D341Med (cell line): ENCODE results near the gene ARMC2.

Source experiments
- DNase-seq: peaks from one replicate; pipeline ENCODE4 v3.0.0; 2012; ENCODE audit warnings: low spot score

Gene ARMC2

DNA sequence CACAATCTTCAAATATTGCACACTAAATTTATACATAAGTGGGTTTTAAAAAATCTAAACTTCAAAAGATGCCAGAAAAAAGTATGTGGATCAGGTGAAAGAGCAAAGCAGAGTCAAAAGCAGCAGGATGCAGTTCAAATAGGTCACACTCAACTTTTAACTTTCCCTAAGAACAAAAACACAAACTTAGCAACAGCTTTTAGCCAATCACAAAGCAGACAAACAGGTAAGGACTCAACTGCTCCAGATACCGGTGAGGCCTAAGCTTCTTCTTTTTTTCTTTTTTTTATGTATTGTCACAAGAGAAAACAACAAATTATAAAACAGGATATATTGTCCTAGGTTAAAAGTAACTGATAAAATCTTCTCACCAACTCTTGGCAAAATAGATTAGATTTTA lies 171.7 kb downstream of the ARMC2 start:
- DNase-seq = no peak

DNA sequence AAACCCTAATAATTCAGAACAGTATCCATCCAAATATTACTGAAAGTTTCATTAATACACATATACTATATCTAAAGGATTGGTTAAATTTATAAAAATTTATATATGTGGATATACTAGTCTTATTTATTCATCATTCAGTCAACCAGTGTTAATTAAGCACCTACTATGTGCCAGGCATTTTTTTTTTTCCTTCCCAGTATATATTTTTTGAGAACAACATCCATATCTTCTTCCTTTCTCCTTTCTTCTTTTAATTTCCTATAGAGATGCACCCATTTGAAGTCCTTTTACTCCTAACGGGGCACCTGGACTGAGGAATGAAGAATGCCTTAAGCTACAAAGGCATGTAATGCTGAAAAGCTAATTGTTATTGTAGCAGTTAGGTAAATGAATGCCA lies 173.6 kb downstream of the ARMC2 start:
- DNase-seq = no peak

DNA sequence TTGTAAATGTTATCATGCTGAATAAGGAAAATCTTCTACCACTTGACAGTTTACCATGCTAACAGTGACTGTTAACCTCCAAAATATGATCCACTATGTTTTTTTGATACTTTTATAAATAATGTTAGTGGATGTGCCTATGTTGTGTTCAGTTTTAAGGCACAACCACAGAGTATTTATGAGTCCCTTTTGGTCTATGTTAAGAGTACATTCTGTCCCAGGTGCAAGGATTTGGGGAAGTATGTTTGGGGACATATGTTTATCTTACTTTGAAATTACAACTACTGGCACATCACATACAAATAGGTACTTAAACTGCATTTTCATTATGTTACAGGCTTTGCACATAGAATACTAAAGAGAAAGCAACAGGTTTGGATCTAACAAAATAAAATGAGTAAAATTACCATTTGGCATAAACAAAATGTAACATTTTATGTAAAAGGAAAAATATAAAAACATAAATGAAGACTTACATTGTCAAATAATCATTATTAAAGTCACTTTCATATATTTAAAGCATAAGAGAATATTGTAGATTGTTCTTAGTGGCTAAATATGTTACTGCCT lies 175.2 kb downstream of the ARMC2 start:
- DNase-seq = no peak
